HEK293 (cell line): ENCODE measurements around the gene GNB1.

Experiments
- GLIS2 ChIP-seq: fragments of 450-650 bp; formaldehyde crosslinking; IDR thresholded peaks from 2 replicates; pipeline ENCODE4 v1.5.1; 2016; ENCODE audit warnings: missing biosample characterization, missing genetic modification characterization
- HOXD13 ChIP-seq: sonication (generic); formaldehyde crosslinking; IDR thresholded peaks from 2 replicates; pipeline ENCODE4 v1.8.0; 2022; ENCODE audit warnings: missing genetic modification reagents, borderline replicate concordance
- PBX3 ChIP-seq: sonication (generic); formaldehyde crosslinking; IDR thresholded peaks from 2 replicates; pipeline ENCODE4 v1.8.1; 2022; ENCODE audit warnings: mild to moderate bottlenecking, moderate library complexity, missing genetic modification reagents
- SCRT1 ChIP-seq: fragments of 450-650 bp; formaldehyde crosslinking; IDR thresholded peaks from 2 replicates; pipeline ENCODE4 v1.5.1; 2016; ENCODE audit warnings: missing biosample characterization, missing genetic modification characterization, borderline replicate concordance
- SCRT2 ChIP-seq: fragments of 450-650 bp; formaldehyde crosslinking; IDR thresholded peaks from 2 replicates; pipeline ENCODE4 v1.5.1; 2016; ENCODE audit warnings: missing biosample characterization, missing genetic modification characterization
- SETDB1 ChIP-seq: IDR thresholded peaks from one replicate; pipeline ENCODE4 v1.6.1; 2017; ENCODE audit warnings: mild to moderate bottlenecking, low read length, moderate library complexity, mixed read lengths; ENCODE audit not compliant: insufficient read length
- SP2 ChIP-seq: fragments of 450-650 bp; formaldehyde crosslinking; IDR thresholded peaks from 2 replicates; pipeline ENCODE4 v1.5.1; 2016; ENCODE audit warnings: missing biosample characterization, missing genetic modification characterization
- TSHZ1 ChIP-seq: fragments of 450-650 bp; formaldehyde crosslinking; IDR thresholded peaks from 2 replicates; pipeline ENCODE4 v1.5.1; 2016; ENCODE audit warnings: missing biosample characterization, missing genetic modification characterization, borderline replicate concordance
- YY2 ChIP-seq: fragments of 450-650 bp; formaldehyde crosslinking; IDR thresholded peaks from 2 replicates; pipeline ENCODE4 v1.5.1; 2016; ENCODE audit warnings: missing biosample characterization, missing genetic modification characterization
- ZBTB10 ChIP-seq: fragments of 450-650 bp; formaldehyde crosslinking; IDR thresholded peaks from 2 replicates; pipeline ENCODE4 v1.5.1; 2016; ENCODE audit warnings: missing biosample characterization, missing genetic modification characterization
- ZBTB21 ChIP-seq: fragments of 450-650 bp; formaldehyde crosslinking; IDR thresholded peaks from 2 replicates; pipeline ENCODE4 v1.5.1; 2017; ENCODE audit warnings: missing biosample characterization, missing genetic modification characterization
- ZNF121 ChIP-seq: fragments of 450-650 bp; formaldehyde crosslinking; IDR thresholded peaks from 2 replicates; pipeline ENCODE4 v1.5.1; 2016; ENCODE audit warnings: missing biosample characterization, missing genetic modification characterization
- ZNF148 ChIP-seq: fragments of 450-650 bp; formaldehyde crosslinking; IDR thresholded peaks from 2 replicates; pipeline ENCODE4 v1.5.0; 2017; ENCODE audit warnings: missing biosample characterization, missing genetic modification characterization, borderline replicate concordance
- ZNF280D ChIP-seq: fragments of 450-650 bp; formaldehyde crosslinking; IDR thresholded peaks from 2 replicates; pipeline ENCODE4 v1.5.1; 2016; ENCODE audit warnings: missing biosample characterization, missing genetic modification characterization
- ZNF311 ChIP-seq: fragments of 450-650 bp; formaldehyde crosslinking; IDR thresholded peaks from 2 replicates; pipeline ENCODE4 v1.5.1; 2017; ENCODE audit warnings: missing biosample characterization, missing genetic modification characterization, borderline replicate concordance
- ZNF394 ChIP-seq: fragments of 450-650 bp; formaldehyde crosslinking; IDR thresholded peaks from 2 replicates; pipeline ENCODE4 v1.5.1; 2016; ENCODE audit warnings: missing biosample characterization, missing genetic modification characterization, mild to moderate bottlenecking, moderate library complexity, borderline replicate concordance
- ZNF433 ChIP-seq: fragments of 450-650 bp; formaldehyde crosslinking; IDR thresholded peaks from 2 replicates; pipeline ENCODE4 v1.5.1; 2016; ENCODE audit warnings: missing biosample characterization, missing genetic modification characterization, low read depth
- ZNF529 ChIP-seq: fragments of 450-650 bp; formaldehyde crosslinking; IDR thresholded peaks from 2 replicates; pipeline ENCODE4 v1.5.1; 2017; ENCODE audit warnings: missing genetic modification characterization, missing biosample characterization; ENCODE audit not compliant: insufficient replicate concordance
- ZNF530 ChIP-seq: fragments of 450-650 bp; formaldehyde crosslinking; IDR thresholded peaks from 2 replicates; pipeline ENCODE4 v1.5.1; 2016; ENCODE audit warnings: low read depth, missing biosample characterization, missing genetic modification characterization
- ZNF549 ChIP-seq: fragments of 450-650 bp; IDR thresholded peaks from 2 replicates; pipeline ENCODE4 v1.5.1; 2018; ENCODE audit warnings: missing biosample characterization, missing genetic modification characterization, mild to moderate bottlenecking, inconsistent platforms, moderate library complexity
- ZNF585B ChIP-seq: fragments of 450-650 bp; formaldehyde crosslinking; IDR thresholded peaks from 2 replicates; pipeline ENCODE4 v1.5.1; 2016; ENCODE audit warnings: missing biosample characterization, missing genetic modification characterization
- ZNF600 ChIP-seq: fragments of 450-650 bp; formaldehyde crosslinking; IDR thresholded peaks from 2 replicates; pipeline ENCODE4 v1.5.1; 2016; ENCODE audit warnings: missing biosample characterization, missing genetic modification characterization
- ZNF610 ChIP-seq: fragments of 450-650 bp; formaldehyde crosslinking; IDR thresholded peaks from 2 replicates; pipeline ENCODE4 v1.5.1; 2016; ENCODE audit warnings: missing biosample characterization, missing genetic modification characterization, borderline replicate concordance
- ZNF629 ChIP-seq: fragments of 450-650 bp; formaldehyde crosslinking; IDR thresholded peaks from 2 replicates; pipeline ENCODE4 v1.5.1; 2017; ENCODE audit warnings: missing biosample characterization, missing genetic modification characterization
- ZNF660 ChIP-seq: fragments of 450-650 bp; IDR thresholded peaks from 2 replicates; pipeline ENCODE4 v1.5.1; 2018; ENCODE audit warnings: missing biosample characterization, mild to moderate bottlenecking, missing genetic modification characterization
- ZNF707 ChIP-seq: fragments of 450-650 bp; formaldehyde crosslinking; IDR thresholded peaks from 2 replicates; pipeline ENCODE4 v1.5.1; 2016; ENCODE audit warnings: missing biosample characterization, missing genetic modification characterization
- ZNF76 ChIP-seq: fragments of 450-650 bp; formaldehyde crosslinking; IDR thresholded peaks from 2 replicates; pipeline ENCODE4; 2016; ENCODE audit warnings: low read depth, missing biosample characterization, missing genetic modification characterization, borderline replicate concordance

Gene GNB1

GRCh38 chr1:1900883-1901640 lies 10.2 kb upstream of the GNB1 start (continued):
- TF ChIP-seq TSHZ1 (tag by site-specific recombination) (no peak), ZNF629 (tag by site-specific recombination) (no peak), SCRT1 (tag by site-specific recombination) (peak; percentile 70; the same call in 1 of the 2 replicates), ZNF311 (tag by site-specific recombination) (no peak), HOXD13 (CRISPR knock-in tag) (no peak), ZBTB10 (tag by site-specific recombination) (no peak), ZBTB21 (tag by site-specific recombination) (no peak), ZNF76 (no peak), ZNF148 (tag by site-specific recombination) (no peak), ZNF394 (no peak), SP2 (no peak), SCRT2 (tag by site-specific recombination) (peak; percentile 64), ZNF707 (no peak), ZNF433 (tag by site-specific recombination) (no peak), ZNF529 (tag by site-specific recombination) (no peak), ZNF121 (tag by site-specific recombination) (no peak), ZNF530 (tag by site-specific recombination) (no peak), GLIS2 (tag by site-specific recombination) (no peak), ZNF610 (no peak), ZNF549 (tag by site-specific recombination) (no peak), ZNF280D (tag by site-specific recombination) (no peak), ZNF585B (tag by site-specific recombination) (no peak), SETDB1 (no peak), YY2 (no peak), ZNF660 (tag by site-specific recombination) (no peak), PBX3 (CRISPR knock-in tag) (no peak), ZNF600 (no peak)
